CD4-positive, alpha-beta T cell treated with Interleukin-4 for 1 hour (primary cell): ENCODE data around the gene MPP3.

Experiments
- DNase-seq, 2 donors: peaks; one replicate each; pipeline ENCODE4 v3.0.0-alpha.2; 2020 to 2022

The MPP3 gene

GRCh38 chr17:43769859-43770258 is 63.1 kb downstream of the MPP3 start:
- no peak for DNase-seq

GRCh38 chr17:43769426-43769825 is 63.5 kb downstream of the MPP3 start:
- no peak for DNase-seq

GRCh38 chr17:43768943-43769342 is 64.0 kb downstream of the MPP3 start:
- DNase-seq: no peak

- peak; percentile 17 to 61 for DNase-seq
Measured at GRCh38 chr17:43768382-43768781, 64.6 kb downstream of the MPP3 start.

- DNase-seq: no peak
Measured at GRCh38 chr17:43767713-43768059, 65.3 kb downstream of the MPP3 start.

- DNase-seq: no peak
Measured at GRCh38 chr17:43767053-43767712, 65.8 kb downstream of the MPP3 start.

GRCh38 chr17:43766413-43767052 is 66.4 kb downstream of the MPP3 start:
- DNase-seq: peak in 1 of 2 donors; percentile 34

GRCh38 chr17:43760254-43760852 is 72.6 kb downstream of the MPP3 start:
- peak; percentile 86 to 88 for DNase-seq

GRCh38 chr17:43759836-43760235 is 73.1 kb downstream of the MPP3 start:
- DNase-seq: no peak

GRCh38 chr17:43758497-43759174 is 74.3 kb downstream of the MPP3 start, which contains the start of gene SOST:
Gene SOST, minus strand, starts transcription at chr17:43758791. Its CDS starts 50 bp downstream, at chr17:43758741.
- no peak for DNase-seq

GRCh38 chr17:43758086-43758485 is 74.9 kb downstream of the MPP3 start:
- DNase-seq: no peak

GRCh38 chr17:43757171-43757660 is 75.7 kb downstream of the MPP3 start:
- no peak for DNase-seq

GRCh38 chr17:43756201-43756600 is 76.7 kb downstream of the MPP3 start:
- DNase-seq: no peak

GRCh38 chr17:43755389-43755875 is 77.5 kb downstream of the MPP3 start:
- no peak for DNase-seq

GRCh38 chr17:43754947-43755346 is 78.0 kb downstream of the MPP3 start:
- DNase-seq: no peak

GRCh38 chr17:43753493-43754129 is 79.3 kb downstream of the MPP3 start:
- peak in 1 of 2 donors; percentile 14 for DNase-seq
